ENCODE data around the gene ATG5.

ATG5 gene

DNA sequence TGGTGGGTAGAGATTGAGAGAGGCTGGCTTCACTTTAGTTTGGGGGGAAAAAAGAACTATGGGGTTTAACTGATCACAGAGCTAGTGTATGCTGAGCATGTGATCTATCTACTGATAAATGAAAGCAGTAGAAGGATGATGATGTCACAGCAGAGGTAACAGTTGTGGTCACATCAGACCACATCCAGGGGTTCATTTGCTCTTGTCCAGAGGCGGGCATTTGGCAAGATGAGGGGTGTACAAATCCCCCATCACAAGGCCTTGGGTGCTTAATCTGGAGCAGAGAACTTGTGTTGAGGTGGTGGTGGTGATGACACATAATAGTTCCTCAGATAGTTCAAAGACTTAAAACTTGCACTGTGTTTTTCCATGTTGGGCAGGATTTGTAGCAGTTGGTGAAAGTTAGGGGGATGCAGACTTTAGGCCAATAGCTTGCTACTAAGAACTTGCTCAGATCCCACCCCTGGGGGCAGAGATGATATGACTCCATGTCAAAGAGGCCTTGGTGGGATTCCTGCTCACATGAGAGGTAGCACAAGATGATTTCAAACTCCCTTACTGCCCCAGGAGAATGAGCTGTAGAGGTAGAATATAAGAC is 176.0 kb downstream of the ATG5 start:
- DNase-seq, result no peak

GRCh38 chr6:106147476-106147875 is 178.1 kb downstream of the ATG5 start:
- DNase-seq, result no peak

DNA sequence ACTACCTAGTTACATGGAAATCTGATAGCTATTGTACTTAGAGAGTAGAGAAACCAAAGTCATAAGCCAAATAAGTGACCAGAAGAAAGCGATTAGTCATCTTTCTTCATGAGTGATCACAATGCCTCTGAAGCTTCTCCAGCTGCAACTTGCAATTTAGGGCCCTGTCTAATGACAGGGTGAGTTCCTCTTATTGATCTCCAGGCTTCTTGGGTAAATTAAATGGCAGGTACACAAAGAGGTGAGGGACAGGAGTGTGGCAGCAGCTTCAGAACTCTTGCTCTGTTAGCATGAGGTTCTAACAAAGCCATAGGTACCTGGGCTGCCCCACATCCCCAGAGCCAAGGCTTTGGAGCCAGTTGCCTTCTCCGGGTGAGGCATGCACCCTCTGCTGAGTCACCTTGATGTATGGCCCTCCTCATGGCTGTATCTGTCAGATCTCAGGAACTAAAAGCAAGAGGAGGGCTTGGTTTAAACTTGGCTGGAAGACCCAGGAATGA is 178.7 kb downstream of the ATG5 start:
- DNase-seq, result no peak

- DNase-seq, result no peak
Observed at GRCh38 chr6:106145741-106146227, 179.8 kb downstream of the ATG5 start.

- no peak for DNase-seq
Observed at GRCh38 chr6:106145144-106145543, 180.4 kb downstream of the ATG5 start.

DNA sequence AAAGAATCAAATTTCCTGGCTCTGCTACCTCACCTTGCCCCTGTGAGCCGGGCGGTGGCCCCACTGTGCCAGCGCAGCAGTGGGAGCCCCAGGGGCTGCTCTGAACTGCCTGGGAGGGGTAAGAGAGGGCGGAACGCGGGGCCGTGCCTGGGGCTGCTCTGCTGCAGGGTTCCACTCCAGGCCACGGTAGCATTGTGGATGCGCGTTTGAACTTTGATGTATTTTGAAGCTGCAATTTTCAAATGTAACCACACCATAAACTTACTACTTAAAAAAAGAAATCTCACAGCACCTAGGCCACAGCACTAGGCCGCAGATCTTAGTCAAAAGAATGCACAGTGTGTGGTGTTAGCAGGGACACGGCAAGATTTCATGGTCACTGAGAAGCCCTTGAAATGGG is 181.9 kb downstream of the ATG5 start:
- no peak for DNase-seq

DNA sequence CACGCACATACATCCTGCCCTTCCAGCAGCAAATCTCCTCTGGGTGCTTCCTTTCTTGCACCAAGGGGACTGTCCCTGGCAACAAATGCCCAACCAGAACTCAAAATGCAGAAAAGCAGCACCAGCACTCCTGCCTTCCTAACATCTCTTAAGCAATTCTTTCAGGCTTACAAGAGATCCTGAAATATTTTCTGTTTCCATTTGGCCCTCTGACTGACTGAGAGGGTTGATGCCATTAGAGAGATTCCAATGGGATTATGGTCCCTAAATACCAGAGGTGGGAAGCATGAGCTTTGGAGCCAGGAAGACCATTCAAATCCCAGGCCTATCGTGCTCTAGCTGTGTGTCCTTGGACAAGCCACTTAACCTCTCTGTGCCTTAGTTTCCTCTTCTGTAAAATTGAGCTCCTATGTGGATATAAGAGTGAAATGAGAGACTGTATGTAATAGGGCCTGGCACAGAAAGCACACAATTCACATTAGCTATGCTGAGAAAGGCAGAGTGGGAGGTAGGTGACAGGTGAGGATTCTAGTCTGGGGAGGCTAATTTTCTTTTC is 182.6 kb downstream of the ATG5 start:
- no peak for DNase-seq

DNA sequence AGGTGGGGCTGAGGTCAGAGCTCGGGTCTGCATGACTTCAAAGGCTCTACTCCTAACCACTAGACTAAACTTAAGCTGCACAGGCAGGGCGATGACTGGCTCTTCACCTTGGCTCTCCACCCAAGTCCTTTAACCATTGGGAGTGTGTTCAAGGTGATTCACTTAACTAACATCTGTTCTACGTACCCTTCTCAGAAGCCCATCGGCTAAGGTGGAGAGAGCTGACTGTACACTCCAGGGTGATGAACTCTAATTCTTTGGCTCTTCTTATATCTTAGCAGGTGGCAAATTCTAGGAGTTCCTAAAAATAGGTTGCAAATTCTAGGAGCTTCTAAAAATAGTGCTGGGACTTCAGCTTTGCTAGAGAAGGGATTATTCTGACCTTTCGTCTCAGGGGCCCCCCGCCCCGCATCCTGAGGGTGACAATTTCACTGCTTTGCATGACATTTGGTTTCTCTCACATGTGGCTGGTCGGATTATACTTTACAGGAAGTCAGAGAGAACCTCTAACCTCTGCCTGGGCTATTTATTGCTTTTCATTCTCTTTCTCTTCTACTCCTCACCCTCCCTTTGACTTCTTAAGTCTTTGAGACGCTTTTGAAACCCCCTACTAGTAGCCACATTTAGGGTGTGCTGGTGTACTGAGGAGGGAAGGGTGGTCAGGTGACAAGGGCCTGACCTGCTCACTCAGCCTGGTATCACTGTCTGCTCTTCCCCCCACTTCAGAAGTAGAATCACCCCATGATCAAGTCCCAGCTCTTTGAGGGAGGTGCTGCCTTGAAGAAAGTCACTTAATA is 183.9 kb downstream of the ATG5 start:
- no peak for DNase-seq

GRCh38 chr6:106138151-106138550 is 187.4 kb downstream of the ATG5 start:
- DNase-seq, result no peak

GRCh38 chr6:106136845-106137244 is 188.7 kb downstream of the ATG5 start:
- DNase-seq, result no peak

GRCh38 chr6:106135911-106136571 is 189.5 kb downstream of the ATG5 start:
- no peak for DNase-seq

GRCh38 chr6:106134906-106135634 is 190.5 kb downstream of the ATG5 start:
- DNase-seq, result no peak

Measured in NCI-H524 (cell line).